Fibroblast of the aortic adventitia (primary cell): ENCODE measurements around the gene ITFG1. TPM values are rescaled to one million over a fixed set of nuclear protein-coding genes. Genes with fewer than 3 reads are reported as not detected.
"Not testable (repeated sequence)": the region's sequence is repeated elsewhere in the genome, so short reads cannot be mapped to it uniquely, and the experiment has no call there.

Experiments used
- DNase-seq: peaks from one replicate; pipeline ENCODE4 v3.0.0-alpha.2; 2010; ENCODE audit warnings: low read depth
- H3K4me3 ChIP-seq: 2 replicates; pipeline ENCODE4 v1.5.1; 2011; ENCODE audit warnings: low read depth, mild to moderate bottlenecking, control low read depth, low read length, moderate library complexity
- CTCF ChIP-seq: IDR thresholded peaks from 2 replicates; pipeline ENCODE4 v1.5.1; 2011; ENCODE audit warnings: mild to moderate bottlenecking, low read length, control low read depth, inconsistent platforms; ENCODE audit not compliant: insufficient read depth
- total RNA-seq: library from RNA; depleted of rRNA; stranded (reverse); fragments of >200 nt; gene quantifications from 2 replicates; pipeline ENCODE4 v1.2.3, GENCODE V29; 2012; ENCODE audit warnings: low replicate concordance

ITFG1 gene
- total RNA-seq, 1 donor, result 62.4 TPM

GRCh38 chr16:47139561-47140185, 321.2 kb downstream of the ITFG1 start:
- H3K4me3 ChIP-seq, result no peak overlapping the region
- TF ChIP-seq CTCF, result no peak
- DNase-seq, result no peak

- H3K4me3 ChIP-seq, DNase-seq: not testable (repeated sequence)
Measured at GRCh38 chr16:47137925-47138324, 322.9 kb downstream of the ITFG1 start.

- TF ChIP-seq CTCF, result no peak
- H3K4me3 ChIP-seq, result no peak overlapping the region
- DNase-seq, result peak; percentile 60
Measured at GRCh38 chr16:47136099-47136842, 324.6 kb downstream of the ITFG1 start.

- H3K4me3 ChIP-seq, result no peak overlapping the region
- no peak for TF ChIP-seq CTCF
- no peak for DNase-seq
Measured at GRCh38 chr16:47134550-47134949, 326.3 kb downstream of the ITFG1 start.

- peak; percentile 11 for DNase-seq
- TF ChIP-seq CTCF, result no peak
- no peak overlapping the region for H3K4me3 ChIP-seq
Measured at GRCh38 chr16:47132308-47132707, 328.6 kb downstream of the ITFG1 start.

GRCh38 chr16:47129755-47130435, 331.0 kb downstream of the ITFG1 start:
- no peak for DNase-seq
- H3K4me3 ChIP-seq, result no peak overlapping the region
- TF ChIP-seq CTCF, result no peak

- no peak for TF ChIP-seq CTCF
- no peak overlapping the region for H3K4me3 ChIP-seq
- DNase-seq, result no peak
Measured at GRCh38 chr16:47127541-47127940, 333.3 kb downstream of the ITFG1 start.
